Ovary (tissue), 9 donors: ENCODE measurements around the gene GRPEL1. TPM values are rescaled to one million over a fixed set of nuclear protein-coding genes. Genes with fewer than 3 reads are reported as not detected.

Experiments
- DNase-seq, 5 donors: peaks; one replicate each; pipeline ENCODE4 v3.0.0-alpha.2; 2019 to 2020
- H3K27ac ChIP-seq, 2 donors: fragments of 200-600 bp; one replicate each; pipeline versions ENCODE4 v1.5.1 to v1.8.0; 2019 to 2022
- H3K27me3 ChIP-seq: fragments of 200-600 bp; one replicate; pipeline ENCODE4 v1.8.0; 2022
- H3K36me3 ChIP-seq: fragments of 200-600 bp; sonication (generic); one replicate; pipeline ENCODE4 v1.5.1; 2019
- H3K4me1 ChIP-seq: one replicate; pipeline ENCODE4 v1.8.1; 2013; ENCODE audit warnings: mild to moderate bottlenecking, moderate library complexity; ENCODE audit not compliant: insufficient read depth
- H3K4me3 ChIP-seq: fragments of 200-600 bp; sonication (generic); one replicate; pipeline ENCODE4 v1.5.1; 2017
- H3K9me3 ChIP-seq, 2 donors: fragments of 200-600 bp in 1 of 2; sonication (generic) in 1 of 2; one replicate each; pipeline versions ENCODE4 v1.5.1 to v1.8.1; 2013 to 2019; ENCODE audit warnings: mild to moderate bottlenecking in 1 of 2, moderate library complexity in 1 of 2
- CTCF ChIP-seq, 3 donors: fragments of 450-650 bp in 2 of 3; fragments of 200-600 bp in 1 of 3; IDR thresholded peaks; one replicate each; pipeline versions ENCODE4 v1.5.1 to v1.8.0; 2016 to 2022; ENCODE audit warnings: antibody characterized with exemption in 3 of 3, mild to moderate bottlenecking in 1 of 3
- EP300 ChIP-seq: sonication (generic); formaldehyde crosslinking; IDR thresholded peaks from one replicate; pipeline ENCODE4 v1.6.1; 2017; ENCODE audit warnings: antibody characterized with exemption
- POLR2A ChIP-seq: fragments of 450-650 bp; IDR thresholded peaks from one replicate; pipeline ENCODE4 v1.6.1; 2017; ENCODE audit warnings: antibody characterized with exemption, mild to moderate bottlenecking, moderate library complexity
- WGBS, 3 donors: extraction: QIAGEN DNeasy Blood & Tissue Kit in 1 of 3; methylation state at CpG; one replicate each; pipeline versions ENCODE4 v1.1.5 to v1.1.7; 2013 to 2017; 5-methylcytosine and 5-hydroxymethylcytosine counted together
- intact Hi-C, 4 donors: fragments of 100-400 bp; cut with DNase I; formaldehyde crosslinking; loops; one replicate each; pipeline versions ENCODE4 v1.11.0 to v1.15.1; 2022 to 2023
- polyA plus RNA-seq, 2 donors: library from polyadenylated mRNA; stranded (reverse); fragments of 200-250 nt in 1 of 2; fragments of 350-450 nt in 1 of 2; fragmentation: Illumina TruSeq in 1 of 2; extraction: RNeasy Lipid Tissue Mini Kit (QIAGEN cat#74804) in 1 of 2; gene quantifications; one replicate each; pipeline ENCODE4 v1.2.3, GENCODE V29; 2013 to 2014
- total RNA-seq, 7 donors: library from RNA; depleted of rRNA in 2 of 7; stranded (reverse); fragments of >200 nt in 2 of 7; fragmentation: NEBNext Ultra II Directional in 3 of 7; extraction: Animal tissue kit (Norgen Biotek cat#: 25700) in 3 of 7; gene quantifications; one replicate each; pipeline versions ENCODE4 v1.1.0 to v1.2.4, GENCODE V29; 2016 to 2023
- donor health status: DM: no; HTN: no; CAD: no; lungs with moderate emphysema.
- donor health status: DM: no; HTN: no; CAD: no.
- donor health status: Bipolar disorder and iron deficiency.
- donor health status: DM: yes; HTN: yes; CAD: no.
- donor health status: DM: no; HTN: no; CAD: no.
- donor health status: DM: yes; HTN: yes; CAD: no.

The GRPEL1 gene
- total and polyA plus RNA-seq, 9 donors, result 11.1 to 74.8 (median 23.3) TPM

DNA sequence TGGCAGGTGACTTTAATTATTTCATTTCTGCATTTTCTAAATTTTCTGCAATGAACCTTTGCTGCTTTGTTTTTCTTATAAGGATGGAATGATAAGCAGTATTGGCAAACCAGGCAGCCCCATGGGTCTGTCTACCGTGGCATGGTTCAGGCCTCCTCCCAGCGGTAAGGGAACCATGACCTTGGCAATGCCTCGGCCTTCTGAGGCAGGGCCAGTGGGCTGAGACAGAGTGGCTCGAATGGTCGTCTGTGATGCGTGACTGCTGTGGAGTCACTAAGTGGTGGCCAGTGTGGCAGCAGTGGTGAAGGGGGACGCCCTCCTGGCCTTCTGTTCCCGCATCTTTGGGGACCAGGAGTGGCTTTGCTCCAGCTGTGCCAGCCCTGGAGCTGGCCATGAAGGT lies 43.6 kb upstream of the GRPEL1 start:
- Histone ChIP-seq H3K9me3 (no peaks in the 10 kb centered on the region), H3K27ac (no peak overlapping the region), H3K36me3 (no peaks in the 10 kb centered on the region), H3K4me3 (no peak overlapping the region), H3K27me3 (no peaks in the 10 kb centered on the region), H3K4me1 (no peaks in the 10 kb centered on the region)
- TF ChIP-seq EP300 (no peak), POLR2A (no peak)
- intact Hi-C loops, result no loop called here
- no peak for DNase-seq
- 89 to 97% (median 91%) methylated on average over 8 of the region's 8 CpGs for WGBS, 3 donors

GRCh38 chr4:7110546-7110945 lies 42.7 kb upstream of the GRPEL1 start:
- no peak overlapping the region for H3K4me3 ChIP-seq
- no peaks in the 10 kb centered on the region for H3K36me3 ChIP-seq
- TF ChIP-seq EP300, result no peak
- no peak for TF ChIP-seq POLR2A
- no peak for TF ChIP-seq CTCF (IDR thresholded peaks at IDR 0.05)
- 68 to 90% (median 90%) methylated on average over 4 of the region's 4 CpGs for WGBS, 3 donors
- H3K9me3 ChIP-seq, result no peaks in the 10 kb centered on the region
- no peaks in the 10 kb centered on the region for H3K27me3 ChIP-seq
- no peaks in the 10 kb centered on the region for H3K4me1 ChIP-seq
- peak in 2 of 5 donors; percentile 12 to 21 for DNase-seq
- intact Hi-C loops, result no loop called here
- no peak overlapping the region for H3K27ac ChIP-seq

DNA sequence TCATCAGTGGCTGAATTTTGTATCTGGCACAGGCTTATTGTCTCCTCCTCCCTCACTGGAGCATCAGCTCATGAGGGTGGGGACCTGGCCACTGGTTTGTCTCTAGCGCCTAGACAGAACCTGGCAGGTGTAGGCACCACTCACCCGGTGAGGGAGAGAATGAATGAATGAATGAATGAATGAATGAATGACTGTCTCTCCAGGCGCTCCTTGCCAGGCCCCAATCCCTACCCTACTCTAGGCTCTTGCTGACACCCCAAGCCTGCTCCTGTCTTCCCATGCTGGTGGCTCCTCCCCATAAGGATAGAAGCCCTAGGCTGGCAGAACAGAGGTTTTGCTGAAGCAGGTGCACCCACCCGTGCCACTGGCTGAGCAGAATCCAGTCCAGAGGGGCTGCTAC lies 41.3 kb upstream of the GRPEL1 start:
- DNase-seq, result peak in 2 of 5 donors; percentile 7 to 23
- intact Hi-C loops, result no loop called here
- no peak overlapping the region for H3K27ac ChIP-seq
- no peaks in the 10 kb centered on the region for H3K27me3 ChIP-seq
- no peaks in the 10 kb centered on the region for H3K4me1 ChIP-seq
- no peak overlapping the region for H3K4me3 ChIP-seq
- WGBS, 3 donors, result 84 to 88% (median 87%) methylated on average over 4 of the region's 4 CpGs
- no peaks in the 10 kb centered on the region for H3K36me3 ChIP-seq
- no peaks in the 10 kb centered on the region for H3K9me3 ChIP-seq
- TF ChIP-seq POLR2A, result no peak
- no peak for TF ChIP-seq CTCF (IDR thresholded peaks at IDR 0.05)
- TF ChIP-seq EP300, result no peak

DNA sequence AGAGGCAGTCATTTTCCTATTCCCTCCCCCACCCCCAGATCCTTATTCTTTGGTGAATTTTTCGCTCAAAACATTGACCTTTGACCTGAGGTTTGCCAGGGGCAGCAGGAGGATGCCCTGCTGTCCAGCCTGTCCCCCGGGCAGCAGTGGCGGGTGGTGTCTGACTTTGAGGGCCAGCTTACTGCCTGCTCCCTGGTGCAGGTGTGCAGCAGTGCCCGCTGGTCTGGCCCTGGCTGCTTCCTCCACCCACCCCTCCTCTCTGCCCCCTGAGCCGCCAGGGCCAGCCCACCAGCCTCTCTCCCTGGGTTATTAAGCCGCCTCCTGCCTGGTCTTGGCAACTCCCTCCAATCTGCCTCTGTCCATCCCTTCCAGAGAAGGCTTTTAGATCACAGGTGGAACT lies 40.8 kb upstream of the GRPEL1 start:
- no peak for TF ChIP-seq CTCF (IDR thresholded peaks at IDR 0.05)
- Histone ChIP-seq H3K4me3 (no peak overlapping the region), H3K27ac (no peak overlapping the region), H3K4me1 (peaks cover under 1% of the 10 kb centered on the region), H3K36me3 (no peaks in the 10 kb centered on the region), H3K9me3 (no peaks in the 10 kb centered on the region), H3K27me3 (no peaks in the 10 kb centered on the region)
- intact Hi-C loops, result no loop called here
- WGBS, 3 donors, result 90 to 94% (median 93%) methylated on average over 6 of the region's 6 CpGs
- DNase-seq, result peak in 2 of 5 donors; percentile 16 to 23

DNA sequence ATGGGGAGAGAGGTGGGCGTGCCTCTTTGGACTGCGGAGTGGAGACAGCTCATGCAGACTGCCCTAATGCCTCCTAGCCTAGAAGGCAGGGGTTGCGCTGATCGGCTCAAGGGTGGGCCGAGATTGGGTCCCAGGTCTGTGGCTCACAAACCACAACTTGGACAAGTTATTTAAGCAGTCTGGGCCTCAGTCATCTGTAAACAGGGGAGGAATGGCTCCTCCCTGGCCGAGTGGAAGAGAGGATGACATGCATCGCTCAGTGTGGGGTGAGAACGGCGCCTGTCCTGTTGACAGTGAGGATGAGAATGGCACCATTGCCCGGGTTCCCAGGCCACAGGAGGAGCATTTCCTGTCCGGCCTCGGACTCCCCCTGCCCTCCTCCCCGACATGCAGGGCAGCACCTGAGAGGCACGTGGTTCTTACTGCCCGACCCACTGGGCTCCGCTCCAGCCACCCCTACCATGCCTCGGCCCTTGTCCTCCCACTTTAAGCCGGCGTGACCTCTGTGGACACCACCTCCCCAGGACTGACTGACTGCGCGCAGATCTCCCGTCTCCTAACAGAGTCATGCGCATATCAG lies 40.3 kb upstream of the GRPEL1 start:
- DNase-seq, result peak in 2 of 5 donors; percentile 22 to 30
- TF ChIP-seq POLR2A (no peak), CTCF (IDR thresholded peaks at IDR 0.05) (no peak), EP300 (no peak)
- Histone ChIP-seq H3K4me1 (peaks cover 2% of the 10 kb centered on the region), H3K27me3 (no peaks in the 10 kb centered on the region), H3K36me3 (no peaks in the 10 kb centered on the region), H3K27ac (no peak overlapping the region), H3K4me3 (no peak overlapping the region), H3K9me3 (no peaks in the 10 kb centered on the region)
- intact Hi-C loops, result no loop called here
- WGBS, 3 donors, result 88 to 91% (median 89%) methylated on average over 23 of the region's 23 CpGs
